Measurements from ENCODE around the gene RNF166. TPM values are rescaled to one million over a fixed set of nuclear protein-coding genes. Genes with fewer than 3 reads are reported as not detected.

The RNF166 gene
- total RNA-seq, 4 donors from 2014 or later, result 23.3 to 33.5 (median 27.5) TPM

DNA sequence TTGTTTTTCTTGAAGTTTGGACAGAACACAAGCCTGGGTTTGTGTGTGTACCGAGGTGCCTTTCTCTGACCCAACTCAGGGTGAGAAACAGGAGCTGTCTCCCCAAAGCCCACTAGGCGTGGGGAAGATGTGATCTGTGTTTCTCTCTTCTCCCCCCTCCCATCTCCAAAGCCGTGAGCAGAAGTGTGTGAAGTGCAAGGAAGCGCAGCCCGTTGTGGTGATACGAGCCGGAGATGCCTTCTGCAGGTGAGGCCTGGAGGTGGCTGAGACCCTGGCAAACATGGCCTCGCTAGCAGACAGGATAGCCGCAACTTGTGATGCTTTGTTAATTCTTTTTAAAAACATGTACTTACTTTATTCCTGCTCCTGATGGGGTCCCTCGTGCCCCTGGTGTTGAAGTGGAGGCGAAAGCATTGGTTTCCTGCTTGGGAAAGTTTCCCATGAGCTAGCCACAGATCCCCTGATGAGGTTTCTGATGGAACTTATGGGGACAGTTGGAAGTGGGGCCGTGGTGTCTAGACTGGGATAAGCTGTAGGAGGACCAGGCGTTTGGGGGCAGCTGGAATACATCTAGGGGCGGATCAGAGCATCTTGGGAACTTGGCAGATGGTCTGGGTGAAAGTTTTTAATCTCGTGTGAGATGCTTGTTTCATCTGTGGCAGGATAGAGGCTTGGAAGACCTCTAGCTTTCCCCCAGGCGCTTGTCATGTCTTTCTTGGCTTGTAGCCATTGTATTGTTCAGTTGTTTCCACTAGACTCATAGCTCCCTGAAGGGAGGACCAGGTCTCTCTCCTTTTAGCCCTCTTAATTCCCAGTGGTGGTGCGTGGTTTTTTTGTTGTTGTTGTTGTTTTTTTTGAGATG is 988 bp upstream of the RNF166 start:
- H3K9me3 ChIP-seq, result no peaks in the 10 kb centered on the region
- intact Hi-C loops (cut with DNase I), result loop anchor here (5.0 kb wide), 1 partner anchor 45 kb away; the partner anchor contains the start of gene MVD
- TF ChIP-seq CTCF (IDR thresholded peaks at IDR 0.05) (no peak), EP300 (IDR thresholded peaks at IDR 0.05) (no peak), POLR2A (IDR thresholded peaks at IDR 0.05; ENCODE audit: low read depth) (no peak), POLR2AphosphoS5 (IDR thresholded peaks at IDR 0.05) (no peak)
- H3K36me3 ChIP-seq, result peaks cover 0 to 19% (median 11%) of the 10 kb centered on the region in 4 donors
- 37% methylated on average over 16 of the region's 17 CpGs for WGBS
- DNase-seq (ENCODE audit: extremely low spot score), result no peak
- H3K4me3 ChIP-seq, result peak overlapping the region; percentile 82 to 99 (median 92)
- H3K4me1 ChIP-seq, result peaks cover 37 to 67% (median 55%) of the 10 kb centered on the region in 4 donors
- H3K27me3 ChIP-seq, result no peaks in the 10 kb centered on the region
- H3K27ac ChIP-seq (replicated peaks in 1 of 4), result peak overlapping the region; percentile 83 to 94 (median 88)

- peaks cover 0 to 29% (median 15%) of the 10 kb centered on the region in 4 donors for H3K36me3 ChIP-seq
- DNase-seq (ENCODE audit: extremely low spot score), result no peak
- TF ChIP-seq CTCF (IDR thresholded peaks at IDR 0.05), result no peak
- TF ChIP-seq POLR2AphosphoS5 (IDR thresholded peaks at IDR 0.05), result no peak
- no peak for TF ChIP-seq EP300 (IDR thresholded peaks at IDR 0.05)
- no peak for TF ChIP-seq POLR2A (IDR thresholded peaks at IDR 0.05; ENCODE audit: low read depth)
- no peaks in the 10 kb centered on the region for H3K9me3 ChIP-seq
- intact Hi-C loops (cut with DNase I), result loop anchor here (5.0 kb wide), 1 partner anchor 44 kb away; the partner anchor contains the start of gene MVD
- 0% methylated on average over 14 of the region's 57 CpGs for WGBS
- peaks cover 49 to 73% (median 68%) of the 10 kb centered on the region in 4 donors for H3K4me1 ChIP-seq
- H3K4me3 ChIP-seq, result peak overlapping the region; percentile 82 to 99 (median 92)
- H3K27me3 ChIP-seq, result no peaks in the 10 kb centered on the region
- peak overlapping the region; percentile 83 to 94 (median 88) for H3K27ac ChIP-seq (replicated peaks in 1 of 4)
Measured at GRCh38 chr16:88705801-88706228, 393 bp downstream of the RNF166 start.

DNA sequence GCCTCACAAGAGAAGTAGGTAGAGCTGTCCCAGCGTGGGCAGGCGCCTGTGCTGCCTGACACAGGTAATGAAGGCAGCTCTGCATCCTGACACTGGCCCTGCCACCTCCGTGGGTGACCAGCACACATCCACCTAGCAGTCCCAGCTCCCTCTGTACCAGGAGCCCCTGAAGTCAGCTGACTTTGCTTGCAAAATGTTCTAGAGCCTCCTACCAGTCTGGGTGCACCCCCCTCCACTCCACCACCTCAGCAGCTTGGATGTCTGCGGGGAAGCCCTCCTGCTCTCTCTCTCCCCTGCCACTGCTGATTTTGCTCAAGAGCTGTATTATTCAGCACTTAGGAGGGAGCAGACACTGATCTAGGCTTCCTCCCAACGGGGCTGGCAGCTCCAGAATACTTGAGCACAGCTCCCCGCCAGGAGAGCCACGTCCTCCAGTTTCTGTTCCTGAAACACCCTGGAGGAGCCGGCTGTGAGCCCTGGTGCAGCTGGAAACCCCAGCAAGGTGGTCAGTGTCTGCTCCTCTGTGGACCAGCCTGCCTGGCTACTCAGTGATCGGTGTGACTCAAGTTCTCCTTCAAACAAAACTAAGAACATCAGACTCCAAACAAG is 1.0 kb downstream of the RNF166 start:
- Histone ChIP-seq H3K9me3 (no peaks in the 10 kb centered on the region), H3K27me3 (no peaks in the 10 kb centered on the region), H3K36me3 (peaks cover 0 to 35% (median 18%) of the 10 kb centered on the region in 4 donors), H3K4me1 (peaks cover 54 to 79% (median 73%) of the 10 kb centered on the region in 4 donors), H3K27ac (replicated peaks in 1 of 4) (peak overlapping the region; percentile 83 to 94 (median 88)), H3K4me3 (peak overlapping the region; percentile 82 to 99 (median 92))
- intact Hi-C loops (cut with DNase I), result loop anchor here (5.0 kb wide), 1 partner anchor 43 kb away; the partner anchor contains the start of gene MVD
- DNase-seq (ENCODE audit: extremely low spot score), result no peak
- WGBS, result 28% methylated on average over 9 of the region's 9 CpGs
- no peak for TF ChIP-seq POLR2AphosphoS5 (IDR thresholded peaks at IDR 0.05)
- no peak for TF ChIP-seq EP300 (IDR thresholded peaks at IDR 0.05)
- TF ChIP-seq CTCF (IDR thresholded peaks at IDR 0.05), result no peak
- no peak for TF ChIP-seq POLR2A (IDR thresholded peaks at IDR 0.05; ENCODE audit: low read depth)

DNA sequence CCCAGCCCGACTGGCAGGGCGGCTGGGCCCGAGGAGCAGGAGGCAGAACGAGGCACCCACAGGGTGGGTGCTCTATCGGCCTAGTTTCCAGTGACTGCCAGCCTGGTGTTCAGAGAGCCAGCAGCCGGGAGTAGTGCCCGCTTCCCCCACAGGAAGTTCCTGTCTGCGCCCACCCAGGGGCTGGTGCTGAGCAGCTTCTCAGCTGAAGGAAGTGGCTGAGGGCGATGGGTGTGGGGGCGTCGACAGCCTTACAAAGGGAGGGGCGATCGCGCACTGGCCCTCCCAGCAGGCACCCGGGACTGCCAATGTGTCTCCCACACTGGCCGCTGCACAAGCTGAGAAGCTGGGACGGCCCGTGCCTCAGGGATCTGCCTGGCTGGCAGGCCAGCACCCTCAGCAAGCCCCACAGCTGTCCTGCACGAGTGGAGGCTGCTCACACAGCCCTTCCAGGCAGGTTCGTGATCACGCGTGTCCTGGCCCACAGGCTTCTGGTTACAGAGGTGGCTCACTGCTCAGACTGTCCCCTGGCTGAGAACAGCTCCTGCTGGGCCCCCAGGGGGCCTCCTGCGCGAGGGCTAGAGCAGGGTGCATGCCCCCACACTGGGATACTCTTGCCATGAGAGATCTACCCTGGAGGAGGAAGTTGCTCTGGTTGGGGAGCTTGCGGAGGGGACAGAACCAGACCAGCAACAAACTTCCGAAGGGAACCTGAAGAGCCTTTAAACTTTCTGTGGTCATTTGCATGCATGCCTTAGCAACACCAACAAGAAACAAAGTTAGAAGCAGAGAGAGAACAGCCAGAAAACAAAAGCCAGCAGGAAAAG is 2.5 kb downstream of the RNF166 start:
- intact Hi-C loops (cut with DNase I), result no loop called here
- no peaks in the 10 kb centered on the region for H3K27me3 ChIP-seq

More for the DNA sequence above, 2.5 kb downstream of the RNF166 start:
- Histone ChIP-seq H3K27ac (replicated peaks in 1 of 4) (peak overlapping the region; percentile 43 to 94 (median 62)), H3K4me3 (peak overlapping the region in 3 of 4 donors; percentile 4 to 27 (median 7)), H3K9me3 (no peaks in the 10 kb centered on the region), H3K4me1 (peaks cover 54 to 80% (median 78%) of the 10 kb centered on the region in 4 donors), H3K36me3 (peaks cover 0 to 43% (median 26%) of the 10 kb centered on the region in 4 donors)
- DNase-seq (ENCODE audit: extremely low spot score), result no peak
- 70% methylated on average over 7 of the region's 26 CpGs for WGBS
- TF ChIP-seq POLR2AphosphoS5 (IDR thresholded peaks at IDR 0.05), result no peak
- no peak for TF ChIP-seq EP300 (IDR thresholded peaks at IDR 0.05)
- TF ChIP-seq CTCF (IDR thresholded peaks at IDR 0.05), result no peak
- TF ChIP-seq POLR2A (IDR thresholded peaks at IDR 0.05; ENCODE audit: low read depth), result no peak

All from esophagus muscularis mucosa (tissue), 4 donors.